Right atrium auricular region (tissue), 2 donors: ENCODE measurements around the gene ZNF525. TPM values are rescaled to one million over a fixed set of nuclear protein-coding genes. Genes with fewer than 3 reads are reported as not detected.
"Not testable (repeated sequence)": the region's sequence is repeated elsewhere in the genome, so short reads cannot be mapped to it uniquely, and the experiment has no call there.

Experiments
- DNase-seq: peaks from one replicate; pipeline ENCODE4 v3.0.0-alpha.2; 2019; ENCODE audit warnings: low spot score
- H3K27ac ChIP-seq, 2 donors: fragments of 200-600 bp; sonication (generic); 1 replicate in 1 of 2; 2 replicates in 1 of 2; pipeline ENCODE4 v1.5.1; 2016 to 2019
- H3K27me3 ChIP-seq, 2 donors: fragments of 200-600 bp; sonication (generic); one replicate each; pipeline versions ENCODE4 v1.5.1 to v1.6.0; 2017 to 2019
- H3K36me3 ChIP-seq: fragments of 200-600 bp; sonication (generic); one replicate; pipeline ENCODE4 v1.5.1; 2016
- H3K4me1 ChIP-seq, 2 donors: fragments of 200-600 bp; sonication (generic); one replicate each; pipeline versions ENCODE4 v1.5.1 to v1.6.0; 2017 to 2019
- H3K4me3 ChIP-seq, 2 donors: fragments of 200-600 bp; sonication (generic); 1 replicate in 1 of 2; 2 replicates in 1 of 2; pipeline ENCODE4 v1.5.1; 2017 to 2019; ENCODE audit warnings: mild to moderate bottlenecking in 1 of 2, moderate library complexity in 1 of 2
- H3K9me3 ChIP-seq, 2 donors: fragments of 200-600 bp; sonication (generic); one replicate each; pipeline ENCODE4 v1.5.1; 2019
- total RNA-seq, 2 donors: library from RNA; depleted of rRNA; stranded (reverse); fragments of >200 nt; gene quantifications; one replicate each; pipeline ENCODE4 v1.1.0, GENCODE V29; 2016
- TF ChIP-seq, protein P1 (sequence below), 2 donors: fragments of 200-600 bp; sonication (generic); IDR thresholded peaks; one replicate each; pipeline ENCODE4 v1.5.1; 2019; ENCODE audit warnings: antibody characterized with exemption in 2 of 2

The ZNF525 gene
- 1 to 10 TPM; 3.2 to 3.3 TPM for total RNA-seq

- Histone ChIP-seq H3K36me3 (no peaks in the 10 kb centered on the region), H3K27me3 (no peaks in the 10 kb centered on the region), H3K27ac (peak within 1 kb of the TSS; percentile 46 to 70), H3K9me3 (no peaks in the 10 kb centered on the region), H3K4me1 (peaks cover 0 to 7% of the 10 kb centered on the region in 2 donors), H3K4me3 (peak within 1 kb of the TSS; percentile 57 to 74)
- TF ChIP-seq, protein P1, sequence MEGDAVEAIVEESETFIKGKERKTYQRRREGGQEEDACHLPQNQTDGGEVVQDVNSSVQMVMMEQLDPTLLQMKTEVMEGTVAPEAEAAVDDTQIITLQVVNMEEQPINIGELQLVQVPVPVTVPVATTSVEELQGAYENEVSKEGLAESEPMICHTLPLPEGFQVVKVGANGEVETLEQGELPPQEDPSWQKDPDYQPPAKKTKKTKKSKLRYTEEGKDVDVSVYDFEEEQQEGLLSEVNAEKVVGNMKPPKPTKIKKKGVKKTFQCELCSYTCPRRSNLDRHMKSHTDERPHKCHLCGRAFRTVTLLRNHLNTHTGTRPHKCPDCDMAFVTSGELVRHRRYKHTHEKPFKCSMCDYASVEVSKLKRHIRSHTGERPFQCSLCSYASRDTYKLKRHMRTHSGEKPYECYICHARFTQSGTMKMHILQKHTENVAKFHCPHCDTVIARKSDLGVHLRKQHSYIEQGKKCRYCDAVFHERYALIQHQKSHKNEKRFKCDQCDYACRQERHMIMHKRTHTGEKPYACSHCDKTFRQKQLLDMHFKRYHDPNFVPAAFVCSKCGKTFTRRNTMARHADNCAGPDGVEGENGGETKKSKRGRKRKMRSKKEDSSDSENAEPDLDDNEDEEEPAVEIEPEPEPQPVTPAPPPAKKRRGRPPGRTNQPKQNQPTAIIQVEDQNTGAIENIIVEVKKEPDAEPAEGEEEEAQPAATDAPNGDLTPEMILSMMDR (IDR thresholded peaks at IDR 0.05): peak in 1 of 2 donors; percentile 47
- peak; percentile 86 for DNase-seq
These were observed at the start of gene ZNF525 for GRCh38 chr19:53365134-53365898. Gene ZNF525, plus strand, starts transcription at chr19:53365705. Its CDS starts 6,577 bp downstream, at chr19:53372282.

- DNase-seq: no peak
- Histone ChIP-seq H3K9me3 (peaks cover 0 to 11% of the 10 kb centered on the region in 2 donors), H3K4me3 (peak overlapping the region in 1 of 2 donors; percentile 21), H3K27ac (no peak overlapping the region), H3K27me3 (no peaks in the 10 kb centered on the region), H3K4me1 (peaks cover 0 to 3% of the 10 kb centered on the region in 2 donors), H3K36me3 (no peaks in the 10 kb centered on the region)
- TF ChIP-seq, protein P1 (IDR thresholded peaks at IDR 0.05): no peak
These were observed 36.5 kb upstream of the ZNF525 start for GRCh38 chr19:53328967-53329366.

DNA sequence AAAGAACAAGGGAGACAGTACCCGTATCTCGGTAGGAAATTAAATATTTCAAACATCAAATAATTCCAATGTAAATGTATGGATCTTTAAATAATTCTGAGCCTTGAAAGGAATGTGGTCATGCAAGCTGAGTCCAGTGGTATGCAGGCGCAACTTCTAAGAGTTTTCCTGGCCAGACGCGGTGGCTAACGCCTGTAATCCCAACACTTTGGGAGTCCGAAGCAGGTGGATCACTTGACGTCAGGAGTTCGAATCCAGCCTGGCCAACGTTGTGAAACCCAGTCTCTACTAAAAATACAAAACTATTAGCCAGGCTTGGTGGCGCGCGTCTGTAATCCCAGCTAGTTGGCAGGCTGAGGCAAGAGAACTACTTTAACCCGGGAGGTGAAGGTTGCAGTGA is 33.0 kb upstream of the ZNF525 start:
- no peak for DNase-seq
- Histone ChIP-seq H3K36me3 (no peaks in the 10 kb centered on the region), H3K4me1 (peaks cover 0 to 7% of the 10 kb centered on the region in 2 donors), H3K27ac (peak overlapping the region; percentile 63 to 69), H3K27me3 (no peaks in the 10 kb centered on the region), H3K9me3 (peaks cover 0 to 4% of the 10 kb centered on the region in 2 donors), H3K4me3 (peak overlapping the region; percentile 77)
- TF ChIP-seq, protein P1 (IDR thresholded peaks at IDR 0.05): no peak

GRCh38 chr19:53333066-53333462 is 32.4 kb upstream of the ZNF525 start:
- peaks cover 0 to 7% of the 10 kb centered on the region in 2 donors for H3K4me1 ChIP-seq
- H3K4me3 ChIP-seq: peak overlapping the region; percentile 77
- no peaks in the 10 kb centered on the region for H3K27me3 ChIP-seq
- TF ChIP-seq, protein P1 (IDR thresholded peaks at IDR 0.05): no peak
- peak overlapping the region; percentile 63 to 69 for H3K27ac ChIP-seq
- H3K36me3 ChIP-seq: no peaks in the 10 kb centered on the region
- peaks cover 0 to 4% of the 10 kb centered on the region in 2 donors for H3K9me3 ChIP-seq
- DNase-seq: peak; percentile 68

DNA sequence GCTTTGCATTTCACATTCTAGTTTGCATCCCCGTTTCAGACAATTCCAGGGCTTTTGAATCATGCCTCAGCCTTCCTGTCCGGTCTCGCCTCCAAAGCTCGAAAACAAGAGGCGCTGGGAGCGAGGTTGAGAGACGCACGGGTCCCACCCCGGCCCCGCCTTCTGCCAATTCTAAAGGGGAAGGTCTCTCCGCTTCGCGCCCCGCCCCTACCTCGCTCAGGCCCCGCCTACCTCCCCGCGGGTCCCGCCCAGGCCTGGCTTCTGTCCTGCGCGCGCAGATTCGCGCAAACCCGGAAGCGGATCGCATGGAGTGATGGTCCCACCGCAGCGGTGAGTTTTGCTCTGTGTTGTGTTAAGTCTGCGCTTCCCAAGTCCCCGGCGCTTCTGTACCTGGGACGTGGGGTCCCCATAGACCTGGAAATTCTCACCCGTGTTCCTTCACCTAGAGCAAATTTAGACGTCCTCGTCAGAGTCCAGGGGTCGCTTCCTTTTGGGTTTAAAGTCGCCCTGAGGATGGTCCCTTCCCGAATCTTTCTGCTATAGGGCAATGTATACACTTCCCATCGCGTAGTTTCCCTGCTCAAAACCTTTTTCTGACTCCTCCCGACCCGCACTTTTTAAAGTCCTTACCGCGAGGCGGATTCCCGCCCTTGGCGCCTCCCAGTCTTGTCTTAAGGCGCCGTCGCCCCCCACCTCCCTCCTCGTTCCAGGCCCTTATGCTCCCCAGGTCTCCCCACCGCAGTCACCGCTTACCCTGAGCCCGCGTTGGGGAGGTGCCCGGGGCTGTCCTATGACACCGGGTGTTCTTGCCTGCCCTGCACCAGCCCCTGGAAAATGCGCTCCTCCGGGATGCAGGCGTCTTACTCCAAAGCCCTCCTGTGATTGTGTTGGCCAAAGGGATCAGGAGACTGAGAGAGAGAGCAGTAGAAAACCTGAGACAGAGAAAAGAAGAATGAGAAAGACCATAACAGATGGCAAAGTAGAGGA is 31.7 kb upstream of the ZNF525 start, which contains the start of gene ZNF845:
ZNF845 (plus strand) TSS at position 287 of the 987 bp plus-strand sequence. CDS start 7,559 bp downstream, outside the sequence.
- peak; percentile 96 for DNase-seq
- Histone ChIP-seq H3K4me3 (peak within 1 kb of the TSS; percentile 77), H3K27me3 (no peaks in the 10 kb centered on the region), H3K27ac (peak within 1 kb of the TSS; percentile 63 to 69), H3K4me1 (peaks cover 0 to 7% of the 10 kb centered on the region in 2 donors), H3K9me3 (peaks cover 0 to under 1% of the 10 kb centered on the region in 2 donors), H3K36me3 (no peaks in the 10 kb centered on the region)
- TF ChIP-seq, protein P1 (IDR thresholded peaks at IDR 0.05): no peak

DNA sequence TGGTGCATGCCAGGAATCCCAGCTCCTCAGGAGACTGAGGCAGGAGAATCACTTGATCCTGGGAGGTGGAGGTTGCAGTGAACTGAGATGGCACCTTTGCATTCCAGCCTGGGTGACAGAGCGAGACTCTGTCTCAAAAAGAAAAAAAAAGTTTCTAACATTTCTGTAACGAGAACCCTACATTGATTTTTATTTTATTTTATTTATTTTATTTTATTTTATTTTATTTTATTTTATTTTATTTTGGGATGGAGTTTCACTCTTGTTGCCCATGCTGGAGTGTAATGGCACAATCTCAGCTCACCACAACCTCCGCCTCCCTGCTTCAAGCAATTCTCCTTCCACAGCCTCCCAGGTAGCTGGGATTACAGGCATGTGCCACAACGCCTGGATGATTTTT is 21.1 kb upstream of the ZNF525 start:
- H3K4me1 ChIP-seq, DNase-seq, H3K4me3 ChIP-seq, H3K27me3 ChIP-seq, H3K27ac ChIP-seq: not testable (repeated sequence)
- H3K36me3 ChIP-seq: peaks cover 85% of the 10 kb centered on the region
- H3K9me3 ChIP-seq: peaks cover 6 to 51% of the 10 kb centered on the region in 2 donors
